Adrenal gland (tissue), 12 donors: ENCODE results near the gene HSP90AA1. TPM values are rescaled to one million over a fixed set of nuclear protein-coding genes. Genes with fewer than 3 reads are reported as not detected.

Experiments
- DNase-seq, 7 donors: peaks; one replicate each; pipeline ENCODE4 v3.0.0-alpha.2; 2019 to 2020
- H3K27ac ChIP-seq, 5 donors: fragments of 200-600 bp; sonication (generic) in 4 of 5; 1 replicate in 3 of 5; 2 replicates in 2 of 5; pipeline versions ENCODE4 v1.5.1 to v1.8.0; 2016 to 2020; ENCODE audit warnings: mild to moderate bottlenecking in 1 of 5
- H3K27me3 ChIP-seq: fragments of 200-600 bp; 2 replicates; pipeline ENCODE4 v1.8.0; 2021
- H3K36me3 ChIP-seq, 2 donors: fragments of 200-600 bp; replicated peaks in 1 of 2; 1 replicate in 1 of 2; 2 replicates in 1 of 2; pipeline versions ENCODE4 v1.5.1 to v1.8.0; 2018 to 2022
- H3K4me1 ChIP-seq, 2 donors: fragments of 200-600 bp; replicated peaks in 1 of 2; 1 replicate in 1 of 2; 2 replicates in 1 of 2; pipeline versions ENCODE4 v1.5.1 to v1.8.0; 2018 to 2021
- H3K4me3 ChIP-seq, 4 donors: fragments of 200-600 bp; sonication (generic) in 3 of 4; one replicate each; pipeline ENCODE4 v1.5.1; 2016 to 2018
- H3K9me3 ChIP-seq, 3 donors: fragments of 200-600 bp; sonication (generic) in 1 of 3; replicated peaks in 1 of 3; 1 replicate in 2 of 3; 2 replicates in 1 of 3; pipeline versions ENCODE4 v1.5.1 to v1.8.0; 2016 to 2021
- CTCF ChIP-seq, 6 experiments: fragments of 450-650 bp in 4 of 6; fragments of 200-600 bp in 2 of 6; sonication (generic) in 1 of 6; IDR thresholded peaks; 1 replicate in 5 of 6; 2 replicates in 1 of 6; pipeline versions ENCODE4 v1.5.1 to v1.8.0; 2016 to 2021; ENCODE audit warnings: antibody characterized with exemption in 6 of 6, mild to moderate bottlenecking in 2 of 6, moderate library complexity in 1 of 6
- POLR2A ChIP-seq, 2 donors: fragments of 450-650 bp; IDR thresholded peaks; one replicate each; pipeline ENCODE4 v1.6.1; 2017; ENCODE audit warnings: antibody characterized with exemption in 2 of 2, mild to moderate bottlenecking in 2 of 2, moderate library complexity in 1 of 2
- WGBS, 4 donors: extraction: QIAGEN DNeasy Blood & Tissue Kit in 2 of 4; methylation state at CpG; one replicate each; pipeline versions ENCODE4 v1.1.5 to v1.1.7; 2013 to 2017; 5-methylcytosine and 5-hydroxymethylcytosine counted together
- intact Hi-C, 2 donors: fragments of 100-400 bp; cut with DNase I; formaldehyde crosslinking; loops; one replicate each; pipeline versions ENCODE4 v1.14.1 to v1.15.0; 2022 to 2023
- polyA plus RNA-seq, 3 donors: library from polyadenylated mRNA; stranded (reverse); fragments of 200-250 nt in 2 of 3; fragments of 350-450 nt in 1 of 3; fragmentation: Illumina TruSeq in 1 of 3; extraction: RNeasy Lipid Tissue Mini Kit (QIAGEN cat#74804) in 1 of 3; gene quantifications; one replicate each; pipeline ENCODE4 v1.2.3, GENCODE V29; 2013 to 2014
- total RNA-seq, 9 donors: library from RNA; depleted of rRNA in 4 of 9; stranded (reverse); fragments of >200 nt in 4 of 9; fragments of 120-200 nt in 1 of 9; fragmentation: NEBNext Ultra II Directional in 1 of 9; extraction: Animal tissue kit (Norgen Biotek cat#: 25700) in 1 of 9; gene quantifications; one replicate each; pipeline versions ENCODE4 v1.1.0 to v1.2.4, GENCODE V29; 2013 to 2023
- donor health status: healthy with polysubstance abuse.
- donor health status: Bipolar disorder and iron deficiency.
- donor health status: DM: yes; HTN: yes; CAD: no.
- donor health status: DM: no; HTN: no; CAD: no.
- donor health status: DM: no; HTN: no; CAD: no.
- donor health status: DM: yes; HTN: yes; CAD: no.

Gene HSP90AA1
- total and polyA plus RNA-seq, 12 donors: 272 to 1,666 (median 406) TPM

DNA sequence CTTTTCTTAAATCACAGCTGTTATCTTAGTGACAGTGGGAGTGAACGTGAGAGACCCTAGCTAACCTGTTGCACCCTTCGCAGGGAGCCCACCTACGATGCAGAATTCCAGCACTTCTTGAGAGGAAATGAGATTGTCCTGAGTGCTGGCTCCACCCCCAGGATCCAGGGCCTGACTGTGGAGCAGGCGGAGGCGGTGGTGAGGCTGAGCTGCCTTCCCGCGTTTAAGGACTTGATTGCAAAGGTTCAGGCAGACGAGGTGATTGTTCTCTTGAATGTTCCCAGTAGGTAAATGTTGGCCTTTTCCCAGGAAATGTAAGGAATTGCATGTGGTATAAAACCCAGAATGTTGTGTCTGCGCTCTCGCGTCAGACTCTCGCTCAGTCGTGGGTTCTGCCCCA, 46.7 kb downstream of the HSP90AA1 start:
- no peak overlapping the region for H3K4me3 ChIP-seq
- H3K4me1 ChIP-seq: no peaks in the 10 kb centered on the region
- H3K27ac ChIP-seq: no peak overlapping the region
- H3K36me3 ChIP-seq: peaks cover 0 to 100% of the 10 kb centered on the region in 2 donors
- no peaks in the 10 kb centered on the region for H3K9me3 ChIP-seq
- DNase-seq: no peak
- intact Hi-C loops: no loop called here
- no peaks in the 10 kb centered on the region for H3K27me3 ChIP-seq
- 90 to 95% (median 92%) methylated on average over 12 to 13 of the region's 13 CpGs for WGBS, 4 donors
- no peak for TF ChIP-seq POLR2A (IDR thresholded peaks at IDR 0.05)

DNA sequence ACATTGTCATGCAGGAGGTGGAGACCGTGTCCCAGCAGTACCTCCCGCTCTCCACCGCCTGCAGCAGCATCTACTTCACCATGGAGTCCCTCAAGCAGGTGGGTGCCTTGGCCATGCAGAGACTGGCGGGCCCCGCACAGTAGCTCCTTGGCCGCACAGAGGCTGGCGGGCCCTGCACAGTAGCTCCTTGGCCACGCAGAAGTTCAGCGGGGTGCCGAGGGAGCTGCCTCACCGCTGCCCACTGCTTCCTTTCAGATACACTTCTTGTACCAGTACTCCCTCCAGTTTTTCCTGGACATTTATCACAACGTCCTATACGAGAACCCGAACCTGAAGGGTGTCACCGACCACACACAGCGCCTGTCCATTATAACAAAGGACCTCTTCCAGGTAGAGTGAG, 47.7 kb downstream of the HSP90AA1 start:
- WGBS, 4 donors: 86 to 95% (median 92%) methylated on average over 7 to 16 of the region's 16 CpGs
- Histone ChIP-seq H3K9me3 (no peaks in the 10 kb centered on the region), H3K27me3 (no peaks in the 10 kb centered on the region), H3K4me3 (no peak overlapping the region), H3K27ac (no peak overlapping the region), H3K4me1 (no peaks in the 10 kb centered on the region), H3K36me3 (peaks cover 0 to 100% of the 10 kb centered on the region in 2 donors)
- intact Hi-C loops: loop anchor here in 1 of 2 donors (10.0 kb wide), 1 partner anchor 54 kb away; no protein-coding TSS in a partner anchor
- DNase-seq: no peak
- TF ChIP-seq CTCF (IDR thresholded peaks at IDR 0.05) (no peak), POLR2A (IDR thresholded peaks at IDR 0.05) (no peak)

- Histone ChIP-seq H3K27me3 (no peaks in the 10 kb centered on the region), H3K36me3 (peaks cover 0 to 100% of the 10 kb centered on the region in 2 donors), H3K9me3 (no peaks in the 10 kb centered on the region), H3K4me1 (no peaks in the 10 kb centered on the region), H3K4me3 (no peak overlapping the region), H3K27ac (no peak overlapping the region)
- intact Hi-C loops: loop anchor here in 1 of 2 donors (10.0 kb wide), 1 partner anchor 53 kb away; no protein-coding TSS in a partner anchor
- no peak for DNase-seq
- WGBS, 4 donors: 56 to 69% (median 61%) methylated on average over 1 of the region's 1 CpG
- no peak for TF ChIP-seq POLR2A (IDR thresholded peaks at IDR 0.05)
- no peak for TF ChIP-seq CTCF (IDR thresholded peaks at IDR 0.05)
These were observed 49.2 kb downstream of the HSP90AA1 start for GRCh38 chr14:102037686-102038085.

DNA sequence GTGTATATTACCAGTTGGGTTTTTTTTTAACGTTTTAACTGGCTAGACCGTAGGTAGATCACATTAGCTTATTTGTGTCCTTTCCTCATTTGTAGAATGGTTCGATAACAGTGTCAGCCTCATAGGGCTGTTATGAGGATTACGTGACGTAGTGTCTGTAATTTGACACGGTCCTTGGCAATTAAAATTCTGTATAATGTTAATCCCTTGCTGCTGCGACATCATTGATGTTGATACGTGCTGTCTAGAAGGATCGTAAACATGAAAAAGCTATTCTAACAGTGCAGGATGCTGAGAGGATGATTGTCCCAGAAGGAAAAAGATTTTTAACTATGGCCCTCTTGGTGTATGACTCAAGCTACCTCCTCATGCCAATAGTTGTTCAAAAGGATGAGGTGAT, 50.9 kb downstream of the HSP90AA1 start:
- H3K9me3 ChIP-seq: no peaks in the 10 kb centered on the region
- H3K27me3 ChIP-seq: no peaks in the 10 kb centered on the region
- no peak overlapping the region for H3K4me3 ChIP-seq
- no peak for TF ChIP-seq CTCF (IDR thresholded peaks at IDR 0.05)
- TF ChIP-seq POLR2A (IDR thresholded peaks at IDR 0.05): no peak
- WGBS, 4 donors: 89 to 95% (median 94%) methylated on average over 9 of the region's 9 CpGs
- intact Hi-C loops: loop anchor here in 1 of 2 donors (10.0 kb wide), 1 partner anchor 51 kb away; no protein-coding TSS in a partner anchor
- H3K27ac ChIP-seq: no peak overlapping the region
- H3K4me1 ChIP-seq: no peaks in the 10 kb centered on the region
- H3K36me3 ChIP-seq: peaks cover 0 to 100% of the 10 kb centered on the region in 2 donors
- no peak for DNase-seq

DNA sequence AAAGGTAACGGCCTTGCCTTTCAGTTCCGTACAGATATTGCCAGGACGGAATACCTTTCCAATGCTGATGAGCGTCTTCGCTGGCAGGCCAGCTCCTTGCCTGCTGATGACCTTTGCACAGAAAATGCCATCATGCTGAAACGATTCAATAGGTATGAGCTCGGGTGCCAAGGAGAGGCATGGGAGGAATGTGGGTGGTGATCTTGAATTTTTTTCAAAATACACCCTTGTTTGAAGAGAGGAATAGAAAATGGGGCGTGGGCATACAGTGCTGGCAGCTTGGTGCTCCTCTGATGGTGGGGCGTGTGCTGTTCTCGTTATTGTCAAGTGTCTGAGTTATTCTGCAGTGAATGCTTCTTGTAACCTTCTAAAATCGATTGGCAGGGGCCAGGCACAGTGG, 52.5 kb downstream of the HSP90AA1 start:
- intact Hi-C loops: loop anchor here in 1 of 2 donors (10.0 kb wide), 1 partner anchor 50 kb away; no protein-coding TSS in a partner anchor
- 80 to 90% (median 89%) methylated on average over 11 of the region's 11 CpGs for WGBS, 4 donors
- DNase-seq: no peak
- Histone ChIP-seq H3K4me3 (no peak overlapping the region), H3K27me3 (no peaks in the 10 kb centered on the region), H3K9me3 (no peaks in the 10 kb centered on the region), H3K36me3 (peaks cover 0 to 100% of the 10 kb centered on the region in 2 donors), H3K4me1 (no peaks in the 10 kb centered on the region), H3K27ac (no peak overlapping the region)
- TF ChIP-seq CTCF (IDR thresholded peaks at IDR 0.05) (no peak), POLR2A (IDR thresholded peaks at IDR 0.05) (no peak)
